Aorta (tissue), 5 donors: ENCODE measurements around the gene SREBF2. TPM values are rescaled to one million over a fixed set of nuclear protein-coding genes. Genes with fewer than 3 reads are reported as not detected.
"Not testable (repeated sequence)": the region's sequence is repeated elsewhere in the genome, so short reads cannot be mapped to it uniquely, and the experiment has no call there.

ENCODE experiments used
- ATAC-seq: fragments of 200-7000 bp; cut with Tn5 transposase; one replicate; pipeline ENCODE4 v1.9.1; 2022; ENCODE audit warnings: moderate library complexity; ENCODE audit not compliant: low FRiP score
- DNase-seq, 2 donors: peaks; one replicate each; pipeline ENCODE4 v3.0.0-alpha.2; 2020
- H3K27ac ChIP-seq, 2 donors: one replicate each; pipeline ENCODE4 v1.5.1; 2013; ENCODE audit warnings: low read length in 2 of 2, mild to moderate bottlenecking in 2 of 2, moderate library complexity in 2 of 2, control low read depth in 1 of 2, inconsistent platforms in 1 of 2, low read depth in 1 of 2
- H3K27me3 ChIP-seq, 2 donors: one replicate each; pipeline ENCODE4 v1.6.1; 2013; ENCODE audit warnings: control low read depth in 1 of 2, low read length in 1 of 2, mild to moderate bottlenecking in 1 of 2, moderate library complexity in 1 of 2; ENCODE audit not compliant: insufficient read depth in 2 of 2, control insufficient read depth in 1 of 2
- H3K36me3 ChIP-seq, 2 donors: one replicate each; pipeline ENCODE4 v1.6.1; 2013; ENCODE audit warnings: control low read depth in 1 of 2, low read length in 1 of 2, mild to moderate bottlenecking in 1 of 2; ENCODE audit not compliant: insufficient read depth in 2 of 2, control insufficient read depth in 1 of 2
- H3K4me1 ChIP-seq, 2 donors: one replicate each; pipeline ENCODE4 v1.6.1; 2013; ENCODE audit warnings: low read length in 2 of 2, control low read depth in 1 of 2, mild to moderate bottlenecking in 1 of 2, moderate library complexity in 1 of 2; ENCODE audit not compliant: insufficient read depth in 2 of 2, control insufficient read depth in 1 of 2
- H3K4me3 ChIP-seq, 2 donors: one replicate each; pipeline ENCODE4 v1.5.1; 2013; ENCODE audit warnings: low read length in 2 of 2, control low read depth in 1 of 2, mild to moderate bottlenecking in 1 of 2
- H3K9me3 ChIP-seq: one replicate; pipeline ENCODE4 v1.6.1; 2013; ENCODE audit warnings: mild to moderate bottlenecking, low read length; ENCODE audit not compliant: control insufficient read depth
- WGBS, 2 donors: extraction: QIAGEN DNeasy Blood & Tissue Kit; methylation state at CpG; one replicate each; pipeline ENCODE4 v1.1.7; 2013; 5-methylcytosine and 5-hydroxymethylcytosine counted together
- intact Hi-C, 2 donors: fragments of 100-400 bp; cut with DNase I; formaldehyde crosslinking; loops; one replicate each; pipeline versions ENCODE4 v1.14.2 to v1.15.0; 2022
- microRNA-seq, 2 donors: library from miRNA; unstranded; fragments of <30 nt; microRNA quantifications; one replicate each; pipeline ENCODE4 v1.2.0, GENCODE V29; 2020
- polyA plus RNA-seq, 2 donors: library from polyadenylated mRNA; stranded (reverse); fragments of 200-250 nt; gene quantifications; one replicate each; pipeline ENCODE4 v1.2.3, GENCODE V29; 2013
- total RNA-seq, 2 donors: library from RNA; stranded (reverse); fragmentation: NEBNext Ultra II Directional; extraction: Animal tissue kit (Norgen Biotek cat#: 25700); gene quantifications; one replicate each; pipeline ENCODE4 v1.2.1, GENCODE V29; 2021
- donor health status: healthy with polysubstance abuse.
- donor health status: Bipolar disorder and iron deficiency.
- donor health status: DM: no; HTN: no; CAD: no.
- donor health status: DM: no; HTN: no; CAD: no.
- donor health status: DM: yes; HTN: yes; CAD: no.

SREBF2 gene
- total and polyA plus RNA-seq, 4 donors, result 11.0 to 86.3 (median 43.7) TPM

GRCh38 chr22:41947424-41948080 is 114.6 kb downstream of the SREBF2 start:
- ATAC-seq (no peak), DNase-seq (no peak)
- Histone ChIP-seq H3K9me3 (no peaks in the 10 kb centered on the region), H3K36me3 (no peaks in the 10 kb centered on the region), H3K4me3 (no peak overlapping the region), H3K4me1 (no peaks in the 10 kb centered on the region), H3K27ac (no peak overlapping the region), H3K27me3 (no peaks in the 10 kb centered on the region)
- intact Hi-C loops, result no loop called here
- 69 to 70% methylated on average over 20 to 21 of the region's 21 CpGs for WGBS, 2 donors

- WGBS, 2 donors, result 88 to 91% methylated on average over 2 of the region's 2 CpGs
- intact Hi-C loops, result no loop called here
Observed at GRCh38 chr22:41948142-41948541, 115.2 kb downstream of the SREBF2 start.

GRCh38 chr22:41948928-41949296 is 116.0 kb downstream of the SREBF2 start:
- 85 to 86% methylated on average over 8 of the region's 8 CpGs for WGBS, 2 donors
- H3K4me1 ChIP-seq, H3K36me3 ChIP-seq, H3K27me3 ChIP-seq, ATAC-seq, H3K9me3 ChIP-seq, H3K27ac ChIP-seq, intact Hi-C loops, DNase-seq, H3K4me3 ChIP-seq: not testable (repeated sequence)

More at GRCh38 chr22:41948142-41948541, 115.2 kb downstream of the SREBF2 start:
- Histone ChIP-seq H3K4me3 (no peak overlapping the region), H3K4me1 (no peaks in the 10 kb centered on the region), H3K27me3 (no peaks in the 10 kb centered on the region), H3K9me3 (no peaks in the 10 kb centered on the region), H3K36me3 (no peaks in the 10 kb centered on the region), H3K27ac (no peak overlapping the region)
- ATAC-seq, result no peak
- DNase-seq, result no peak

- Histone ChIP-seq H3K27me3 (no peaks in the 10 kb centered on the region), H3K9me3 (no peaks in the 10 kb centered on the region), H3K4me1 (no peaks in the 10 kb centered on the region), H3K36me3 (no peaks in the 10 kb centered on the region), H3K27ac (no peak overlapping the region), H3K4me3 (no peak overlapping the region)
- intact Hi-C loops, result no loop called here
- no peak for DNase-seq
- ATAC-seq, result no peak
- WGBS, 2 donors, result 91 to 94% methylated on average over 7 of the region's 7 CpGs
Observed at GRCh38 chr22:41949297-41949965, 116.5 kb downstream of the SREBF2 start.

DNA sequence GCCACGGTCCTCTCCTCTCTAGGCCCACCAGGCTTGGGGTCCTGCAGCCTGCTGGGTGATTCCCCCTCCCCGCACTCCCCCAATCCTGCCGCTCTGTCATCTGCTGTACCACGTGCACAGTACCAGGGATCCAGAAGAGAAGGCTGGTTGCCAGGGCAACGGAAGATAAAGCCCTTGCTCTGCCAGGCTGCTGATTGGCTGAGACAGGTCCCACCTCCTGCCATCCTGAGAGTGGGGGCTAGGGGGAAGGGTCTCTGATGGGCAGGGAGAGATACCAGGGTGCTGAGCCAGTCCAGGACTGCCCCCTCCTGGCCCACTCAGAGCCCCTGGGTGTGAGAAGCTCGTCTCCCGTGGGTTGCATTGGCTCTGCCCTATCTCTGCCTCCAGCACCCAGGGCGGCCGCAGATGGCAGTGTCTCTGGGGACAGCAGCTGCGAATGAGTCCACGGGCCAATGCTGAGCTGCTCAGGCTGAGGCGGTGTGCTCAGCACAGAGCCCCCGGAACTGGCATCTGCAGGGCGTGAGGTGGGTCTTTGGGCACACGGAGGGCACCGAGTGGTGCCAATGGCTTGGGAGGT is 119.1 kb downstream of the SREBF2 start, which contains the start of gene SMIM45:
TSS of gene SMIM45 (plus strand) at position 253 of the 577 bp plus-strand sequence.
- Histone ChIP-seq H3K9me3 (no peaks in the 10 kb centered on the region), H3K36me3 (no peaks in the 10 kb centered on the region), H3K4me3 (no peak within 1 kb of the TSS), H3K27me3 (no peaks in the 10 kb centered on the region), H3K4me1 (no peaks in the 10 kb centered on the region), H3K27ac (no peak within 1 kb of the TSS)
- intact Hi-C loops, result no loop called here
- 12 to 27% methylated on average over 16 of the region's 16 CpGs for WGBS, 2 donors
- DNase-seq (no peak), ATAC-seq (no peak)

DNA sequence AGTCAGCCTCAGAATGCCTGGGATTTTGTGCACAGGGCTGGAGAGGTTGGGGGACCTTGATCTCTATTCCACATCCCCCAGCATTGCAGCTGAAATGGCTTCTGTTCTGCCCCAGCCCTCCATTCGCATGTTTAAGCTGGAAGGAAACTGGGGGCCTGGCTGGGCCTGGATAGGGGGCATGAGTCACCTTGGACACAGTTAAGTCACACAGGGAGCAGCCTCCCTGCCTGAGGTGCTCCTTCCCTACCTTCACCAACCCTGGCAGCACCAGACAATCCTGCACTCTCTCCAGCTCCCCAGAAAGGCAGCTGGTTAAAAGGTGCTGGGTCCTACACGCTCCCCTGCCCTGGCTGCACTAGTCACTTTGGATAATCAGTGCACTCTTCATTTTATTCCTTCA is 119.8 kb downstream of the SREBF2 start:
- no peak for DNase-seq
- Histone ChIP-seq H3K36me3 (no peaks in the 10 kb centered on the region), H3K27ac (no peak overlapping the region), H3K27me3 (no peaks in the 10 kb centered on the region), H3K4me1 (no peaks in the 10 kb centered on the region), H3K4me3 (no peak overlapping the region), H3K9me3 (no peaks in the 10 kb centered on the region)
- intact Hi-C loops, result no loop called here
- no peak for ATAC-seq
- 84 to 91% methylated on average over 2 of the region's 2 CpGs for WGBS, 2 donors

Small RNAs within 50 kb of the gene (microRNA-seq; reads per million reads assigned to microRNA genes)
- 25.0 to 51.7 reads per million in 2 donors for gene MIR33A

Other genes starting within 250 kb of the SREBF2 start
- gene PMM1, start 243.3 kb upstream of the SREBF2 start, total RNA-seq, result 10 to 100 TPM; 23.8 to 25.2 TPM
- gene PMM1, start 243.3 kb upstream of the SREBF2 start, polyA plus RNA-seq, result 100 to 1,000 TPM in 1 of 2 donors, 10 to 100 TPM in 1; 43.6 to 101 TPM
- gene DESI1, start 212.1 kb upstream of the SREBF2 start, total RNA-seq, result 10 to 100 TPM; 21.1 to 21.5 TPM
- gene DESI1, start 212.1 kb upstream of the SREBF2 start, polyA plus RNA-seq, result 10 to 100 TPM in 1 of 2 donors, 1 to 10 TPM in 1; 6.4 to 11.9 TPM
- 100 to 1,000 TPM; 131 to 132 TPM for gene XRCC6, start 211.8 kb upstream of the SREBF2 start, total RNA-seq
- gene XRCC6, start 211.8 kb upstream of the SREBF2 start, polyA plus RNA-seq, result 100 to 1,000 TPM in 1 of 2 donors, 10 to 100 TPM in 1; 93.7 to 124 TPM
- 10 to 100 TPM; 82.8 to 84.8 TPM for gene SNU13, start 144.2 kb upstream of the SREBF2 start, total RNA-seq
- 100 to 1,000 TPM in 1 of 2 donors, 10 to 100 TPM in 1; 99.8 to 105 TPM for gene SNU13, start 144.2 kb upstream of the SREBF2 start, polyA plus RNA-seq
- 1 to 10 TPM; 1.4 to 2.0 TPM for gene MEI1, start 133.6 kb upstream of the SREBF2 start, total RNA-seq
- gene MEI1, start 133.6 kb upstream of the SREBF2 start, polyA plus RNA-seq, result under 1 TPM in 1 of 2 donors, not detected in 1; 0.49 TPM
- gene CCDC134, start 32.4 kb upstream of the SREBF2 start, total RNA-seq, result 1 to 10 TPM; 4.1 to 7.3 TPM
- 1 to 10 TPM in 1 of 2 donors, not detected in 1; 1.0 TPM for gene CCDC134, start 32.4 kb upstream of the SREBF2 start, polyA plus RNA-seq
- not detected for gene SHISA8, start 82.0 kb downstream of the SREBF2 start, total RNA-seq
- not detected for gene SHISA8, start 82.0 kb downstream of the SREBF2 start, polyA plus RNA-seq
- gene TNFRSF13C, start 93.7 kb downstream of the SREBF2 start, total RNA-seq, result under 1 TPM; 0.24 to 0.32 TPM
- gene TNFRSF13C, start 93.7 kb downstream of the SREBF2 start, polyA plus RNA-seq, result not detected
- gene CENPM, start 114.0 kb downstream of the SREBF2 start, total RNA-seq, result under 1 TPM; 0.58 to 0.84 TPM
- gene CENPM, start 114.0 kb downstream of the SREBF2 start, polyA plus RNA-seq, result 1 to 10 TPM in 1 of 2 donors, not detected in 1; 2.6 TPM
- gene SEPTIN3, start 136.3 kb downstream of the SREBF2 start, total RNA-seq, result under 1 TPM; 0.63 to 0.68 TPM
- gene SEPTIN3, start 136.3 kb downstream of the SREBF2 start, polyA plus RNA-seq, result under 1 TPM in 1 of 2 donors, not detected in 1; 0.05 TPM
- 1 to 10 TPM in 1 of 2 donors, under 1 TPM in 1; 0.81 to 2.9 TPM for gene WBP2NL, start 165.7 kb downstream of the SREBF2 start, total RNA-seq
- under 1 TPM in 1 of 2 donors, not detected in 1; 0.36 TPM for gene WBP2NL, start 165.7 kb downstream of the SREBF2 start, polyA plus RNA-seq
- 10 to 100 TPM; 22.3 to 27.6 TPM for gene NAGA, start 237.7 kb downstream of the SREBF2 start, total RNA-seq
- gene NAGA, start 237.7 kb downstream of the SREBF2 start, polyA plus RNA-seq, result 10 to 100 TPM in 1 of 2 donors, 1 to 10 TPM in 1; 8.4 to 16.3 TPM
- gene PHETA2, start 241.1 kb downstream of the SREBF2 start, total RNA-seq, result 10 to 100 TPM; 14.4 to 24.4 TPM
- 10 to 100 TPM; 12.8 to 16.6 TPM for gene PHETA2, start 241.1 kb downstream of the SREBF2 start, polyA plus RNA-seq
- 10 to 100 TPM; 62.9 to 71.3 TPM for gene SMDT1, start 246.6 kb downstream of the SREBF2 start, total RNA-seq
- 100 to 1,000 TPM in 1 of 2 donors, 10 to 100 TPM in 1; 93.8 to 143 TPM for gene SMDT1, start 246.6 kb downstream of the SREBF2 start, polyA plus RNA-seq